GM12878 (cell line): ENCODE results near the gene PFN4. TPM values are rescaled to one million over a fixed set of nuclear protein-coding genes. Genes with fewer than 3 reads are reported as not detected.

Experiments
- ASH2L ChIP-seq: fragments of 300-600, 200-600 bp; sonication (generic); IDR thresholded peaks from 2 replicates; pipeline ENCODE4 v1.6.1; 2017; ENCODE audit warnings: low read depth, mild to moderate bottlenecking, borderline replicate concordance
- BACH1 ChIP-seq: fragments of 450-650 bp; IDR thresholded peaks from 2 replicates; pipeline ENCODE4 v1.6.1; 2017; ENCODE audit warnings: mild to moderate bottlenecking, borderline replicate concordance
- BHLHE40 ChIP-seq, 2 experiments: fragments of 450-650 bp in 1 of 2; IDR thresholded peaks; 2 replicates each; pipeline ENCODE4 v1.6.1; 2011 to 2017; ENCODE audit warnings: low read depth in 2 of 2, borderline replicate concordance in 1 of 2, improper control_type of control experiment in 1 of 2, low read length in 1 of 2, mild to moderate bottlenecking in 1 of 2
- CBFB ChIP-seq: IDR thresholded peaks from 2 replicates; pipeline ENCODE4 v1.6.1; 2016; ENCODE audit warnings: antibody characterized with exemption, low read depth
- EP300 ChIP-seq, 2 experiments: fragments of 150-350 bp in 1 of 2; IDR thresholded peaks; 2 replicates each; pipeline ENCODE4 v1.6.1; 2011 to 2012; ENCODE audit warnings: low read depth in 2 of 2, low read length in 2 of 2, borderline replicate concordance in 1 of 2, improper control_type of control experiment in 1 of 2, inconsistent platforms in 1 of 2; ENCODE audit not compliant: control insufficient read depth in 1 of 2
- FOXM1 ChIP-seq: IDR thresholded peaks from 2 replicates; pipeline ENCODE4 v1.6.1; 2012; ENCODE audit warnings: low read depth, mild to moderate bottlenecking, inconsistent platforms, low read length, moderate library complexity
- HDAC6 ChIP-seq: fragments of 200-600 bp; sonication (generic); IDR thresholded peaks from one replicate; pipeline ENCODE4 v1.8.0; 2017; ENCODE audit warnings: antibody characterized with exemption; ENCODE audit not compliant: unreplicated experiment
- IRF3 ChIP-seq: fragments of 450-650 bp; IDR thresholded peaks from 2 replicates; pipeline ENCODE4 v1.6.1; 2014; ENCODE audit warnings: mild to moderate bottlenecking
- KAT2A ChIP-seq: conservative IDR thresholded peaks from 2 replicates; pipeline ENCODE4 v1.6.1; 2011; ENCODE audit warnings: low read depth, low read length; ENCODE audit not compliant: control insufficient read depth
- NFIC ChIP-seq: IDR thresholded peaks from 2 replicates; pipeline ENCODE4 v1.6.1; 2012; ENCODE audit warnings: low read depth, mild to moderate bottlenecking, inconsistent platforms, low read length, moderate library complexity
- NR2C2 ChIP-seq: IDR thresholded peaks from 2 replicates; pipeline ENCODE4 v1.6.1; 2011; ENCODE audit warnings: borderline replicate concordance, low read depth; ENCODE audit not compliant: control insufficient read depth, insufficient read length
- NR2F1 ChIP-seq: fragments of 450-650 bp; conservative IDR thresholded peaks from 2 replicates; pipeline ENCODE4 v1.6.1; 2017; ENCODE audit warnings: mild to moderate bottlenecking
- PML ChIP-seq: IDR thresholded peaks from 2 replicates; pipeline ENCODE4 v1.6.1; 2012; ENCODE audit warnings: low read length, inconsistent platforms
- RAD21 ChIP-seq: IDR thresholded peaks from 2 replicates; pipeline ENCODE4 v1.6.1; 2011; ENCODE audit warnings: mild to moderate bottlenecking, low read depth, low read length, moderate library complexity; ENCODE audit not compliant: insufficient read depth
- RELA ChIP-seq: fragments of 450-650 bp; IDR thresholded peaks from 2 replicates; pipeline ENCODE4 v1.8.0; 2014; ENCODE audit warnings: borderline replicate concordance; ENCODE audit not compliant: partially characterized antibody
- SIN3A ChIP-seq: IDR thresholded peaks from 2 replicates; pipeline ENCODE4 v1.6.1; 2012; ENCODE audit warnings: low read depth, low read length, improper control_type of control experiment
- SMAD5 ChIP-seq: IDR thresholded peaks from 2 replicates; pipeline ENCODE4 v1.6.1; 2016; ENCODE audit warnings: antibody characterized with exemption, low read depth
- SMARCA5 ChIP-seq: fragments of 450-650 bp; IDR thresholded peaks from 2 replicates; pipeline ENCODE4 v1.6.1; 2017; ENCODE audit warnings: mild to moderate bottlenecking
- TCF7 ChIP-seq: IDR thresholded peaks from 2 replicates; pipeline ENCODE4 v1.6.1; 2014; ENCODE audit warnings: antibody characterized with exemption, borderline replicate concordance
- USF2 ChIP-seq: IDR thresholded peaks from 2 replicates; pipeline ENCODE4 v1.6.1; 2011; ENCODE audit warnings: low read depth, low read length, improper control_type of control experiment, borderline replicate concordance
- polyA plus RNA-seq, 11 experiments: library from polyadenylated mRNA; depleted of rRNA in 4 of 11; unstranded in 6 of 11; stranded (reverse) in 5 of 11; fragments of >200 nt; fragmentation: Nextera tagmentation in 4 of 11; fragmentation: Illumina TruSeq in 1 of 11; extraction: Ambion mirVana in 4 of 11; extraction: Trizol in 1 of 11; gene quantifications; 1 replicate in 1 of 11; 2 replicates in 10 of 11; pipeline versions ENCODE4 v1.2.1 to v1.2.3, GENCODE V29; 2011 to 2016; ENCODE audit warnings: inconsistent platforms in 2 of 11, missing spikeins in 2 of 11, low read depth in 1 of 11
- total RNA-seq, 4 experiments: library from RNA; depleted of rRNA in 3 of 4; stranded (reverse); fragments of >200 nt in 3 of 4; fragmentation: Illumina TruSeq in 1 of 4; extraction: Trizol in 1 of 4; gene quantifications; 2 replicates each; pipeline versions ENCODE4 v1.2.1 to v1.2.3, GENCODE V29; 2013 to 2021
- TF ChIP-seq, protein P1 (sequence below): fragments of 450-650 bp; IDR thresholded peaks from 2 replicates; pipeline ENCODE4 v1.6.1; 2016; ENCODE audit warnings: mild to moderate bottlenecking, moderate library complexity, borderline replicate concordance
- TF ChIP-seq, protein P2 (sequence below): fragments of 450-650 bp; IDR thresholded peaks from 2 replicates; pipeline ENCODE4 v1.6.1; 2017; ENCODE audit warnings: mild to moderate bottlenecking, low read depth, inconsistent platforms; ENCODE audit not compliant: poor library complexity, severe bottlenecking

PFN4 gene
- total and polyA plus RNA-seq, 10 of the 15 experiments (the other 5 are each of a cell fraction or from before 2014, with no cell fraction given): 0.12 to 2.1 (median 1.0) TPM

- TF ChIP-seq USF2 (no peak), SMARCA5 (peak; percentile 84), KAT2A (no peak), NFIC (no peak), IRF3 (peak; percentile 61), ASH2L (peak; percentile 24; the same call in 1 of the 2 replicates), FOXM1 (no peak), HDAC6 (no peak), RAD21 (no peak), SMAD5 (no peak), CBFB (no peak), BACH1 (peak; percentile 93), NR2C2 (no peak), SIN3A (no peak), NR2F1 (peak; percentile 83), EP300 (IDR thresholded peaks at IDR 0.05; ENCODE audit: borderline replicate concordance in 1 of 2, control insufficient read depth in 1 of 2, low read depth in 2 of 2, low read length in 2 of 2) (no peak), BHLHE40 (IDR thresholded peaks at IDR 0.05; ENCODE audit: borderline replicate concordance in 1 of 2, low read depth in 2 of 2, low read length in 1 of 2) (peak; percentile 56 to 85; a peak in 3 of 4 replicates), PML (peak; percentile 73; the same call in 1 of the 2 replicates), RELA (peak; percentile 7), TCF7 (no peak)
- TF ChIP-seq, protein P1, sequence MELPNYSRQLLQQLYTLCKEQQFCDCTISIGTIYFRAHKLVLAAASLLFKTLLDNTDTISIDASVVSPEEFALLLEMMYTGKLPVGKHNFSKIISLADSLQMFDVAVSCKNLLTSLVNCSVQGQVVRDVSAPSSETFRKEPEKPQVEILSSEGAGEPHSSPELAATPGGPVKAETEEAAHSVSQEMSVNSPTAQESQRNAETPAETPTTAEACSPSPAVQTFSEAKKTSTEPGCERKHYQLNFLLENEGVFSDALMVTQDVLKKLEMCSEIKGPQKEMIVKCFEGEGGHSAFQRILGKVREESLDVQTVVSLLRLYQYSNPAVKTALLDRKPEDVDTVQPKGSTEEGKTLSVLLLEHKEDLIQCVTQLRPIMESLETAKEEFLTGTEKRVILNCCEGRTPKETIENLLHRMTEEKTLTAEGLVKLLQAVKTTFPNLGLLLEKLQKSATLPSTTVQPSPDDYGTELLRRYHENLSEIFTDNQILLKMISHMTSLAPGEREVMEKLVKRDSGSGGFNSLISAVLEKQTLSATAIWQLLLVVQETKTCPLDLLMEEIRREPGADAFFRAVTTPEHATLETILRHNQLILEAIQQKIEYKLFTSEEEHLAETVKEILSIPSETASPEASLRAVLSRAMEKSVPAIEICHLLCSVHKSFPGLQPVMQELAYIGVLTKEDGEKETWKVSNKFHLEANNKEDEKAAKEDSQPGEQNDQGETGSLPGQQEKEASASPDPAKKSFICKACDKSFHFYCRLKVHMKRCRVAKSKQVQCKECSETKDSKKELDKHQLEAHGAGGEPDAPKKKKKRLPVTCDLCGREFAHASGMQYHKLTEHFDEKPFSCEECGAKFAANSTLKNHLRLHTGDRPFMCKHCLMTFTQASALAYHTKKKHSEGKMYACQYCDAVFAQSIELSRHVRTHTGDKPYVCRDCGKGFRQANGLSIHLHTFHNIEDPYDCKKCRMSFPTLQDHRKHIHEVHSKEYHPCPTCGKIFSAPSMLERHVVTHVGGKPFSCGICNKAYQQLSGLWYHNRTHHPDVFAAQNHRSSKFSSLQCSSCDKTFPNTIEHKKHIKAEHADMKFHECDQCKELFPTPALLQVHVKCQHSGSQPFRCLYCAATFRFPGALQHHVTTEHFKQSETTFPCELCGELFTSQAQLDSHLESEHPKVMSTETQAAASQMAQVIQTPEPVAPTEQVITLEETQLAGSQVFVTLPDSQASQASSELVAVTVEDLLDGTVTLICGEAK: no peak
- TF ChIP-seq, protein P2, sequence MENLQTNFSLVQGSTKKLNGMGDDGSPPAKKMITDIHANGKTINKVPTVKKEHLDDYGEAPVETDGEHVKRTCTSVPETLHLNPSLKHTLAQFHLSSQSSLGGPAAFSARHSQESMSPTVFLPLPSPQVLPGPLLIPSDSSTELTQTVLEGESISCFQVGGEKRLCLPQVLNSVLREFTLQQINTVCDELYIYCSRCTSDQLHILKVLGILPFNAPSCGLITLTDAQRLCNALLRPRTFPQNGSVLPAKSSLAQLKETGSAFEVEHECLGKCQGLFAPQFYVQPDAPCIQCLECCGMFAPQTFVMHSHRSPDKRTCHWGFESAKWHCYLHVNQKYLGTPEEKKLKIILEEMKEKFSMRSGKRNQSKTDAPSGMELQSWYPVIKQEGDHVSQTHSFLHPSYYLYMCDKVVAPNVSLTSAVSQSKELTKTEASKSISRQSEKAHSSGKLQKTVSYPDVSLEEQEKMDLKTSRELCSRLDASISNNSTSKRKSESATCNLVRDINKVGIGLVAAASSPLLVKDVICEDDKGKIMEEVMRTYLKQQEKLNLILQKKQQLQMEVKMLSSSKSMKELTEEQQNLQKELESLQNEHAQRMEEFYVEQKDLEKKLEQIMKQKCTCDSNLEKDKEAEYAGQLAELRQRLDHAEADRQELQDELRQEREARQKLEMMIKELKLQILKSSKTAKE: no peak
Measured at GRCh38 chr2:24123195-24123921, at the start of gene PFN4, which contains the start of gene FAM228B (continued).
